K562 (cell line): ENCODE results near the gene RAB11FIP2. TPM values are rescaled to one million over a fixed set of nuclear protein-coding genes. Genes with fewer than 3 reads are reported as not detected.

ENCODE experiments used
- ATAC-seq: fragments of 200-7000 bp; cut with Tn5 transposase; 3 replicates; pipeline ENCODE4 v1.9.1; 2020; ENCODE audit warnings: moderate library complexity
- BruUV-seq: library from RNA; stranded (reverse); fragments of 400-500 nt; replicated peaks from 2 replicates; lab custom pipeline; 2021; lab: Mats Ljungman, UMichigan
- CTCF ChIA-PET: fragments of 300-600 bp; formaldehyde crosslinking; extraction: SDS; loops from one replicate; lab custom pipeline; 2021; ENCODE audit warnings: low intra/inter-chr PET ratio; lab: Yijun Ruan, JAX
- POLR2A ChIA-PET: fragments of 300-600, 350-650 bp; sonication (Branson Sonifier 250); formaldehyde crosslinking; extraction: SDS; loops from one replicate; lab custom pipeline; 2021; ENCODE audit warnings: antibody characterized with exemption, inconsistent platforms; lab: Yijun Ruan, JAX
- DNase-seq, 4 experiments: peaks; one replicate each; pipeline versions ENCODE4 v3.0.0 to v3.0.0-alpha.2; 2011 to 2018; ENCODE audit warnings: low spot score in 3 of 4, mixed read lengths in 3 of 4; ENCODE audit errors: extremely low read depth in 1 of 4
- FAIRE-seq: peaks from 2 replicates; lab custom pipeline; 2011; peaks lifted over from hg19 to GRCh38; lab: Jason Lieb, UNC
- H2AFZ ChIP-seq: 2 replicates; pipeline ENCODE4 v1.6.0; 2011; ENCODE audit warnings: low read depth, low read length, control low read depth, inconsistent platforms
- H3K27ac ChIP-seq: fragments of 200-600 bp; 3 replicates; pipeline ENCODE4 v1.8.0; 2011; ENCODE audit warnings: low read depth, mild to moderate bottlenecking, control low read depth, inconsistent platforms, low read length, moderate library complexity, mixed read lengths; ENCODE audit errors: extremely low read depth
- H3K27me3 ChIP-seq, 2 experiments: fragments of 300-600 bp in 1 of 2; 2 replicates in 1 of 2; 3 replicates in 1 of 2; pipeline versions ENCODE4 v1.6.0 to v1.8.0; 2011; ENCODE audit warnings: inconsistent platforms in 2 of 2, low read length in 2 of 2, mild to moderate bottlenecking in 1 of 2, mixed read lengths in 1 of 2, moderate library complexity in 1 of 2; ENCODE audit not compliant: control insufficient read depth in 2 of 2, insufficient read depth in 2 of 2
- H3K36me3 ChIP-seq: fragments of 300-600 bp; 3 replicates; pipeline ENCODE4 v1.8.0; 2011; ENCODE audit warnings: mild to moderate bottlenecking, low read length, inconsistent platforms; ENCODE audit not compliant: control insufficient read depth, insufficient read depth
- H3K4me1 ChIP-seq, 2 experiments: fragments of 200-600 bp in 1 of 2; replicated peaks in 1 of 2; 2 replicates in 1 of 2; 3 replicates in 1 of 2; pipeline versions ENCODE4 v1.5.1 to v1.8.0; 2011; ENCODE audit warnings: inconsistent platforms in 2 of 2, low read length in 2 of 2, mild to moderate bottlenecking in 1 of 2, mixed read lengths in 1 of 2, moderate library complexity in 1 of 2; ENCODE audit not compliant: control insufficient read depth in 2 of 2, insufficient read depth in 2 of 2
- H3K4me2 ChIP-seq: 2 replicates; pipeline ENCODE4 v1.6.1; 2011; ENCODE audit warnings: low read length, control low read depth, inconsistent platforms, mixed read lengths; ENCODE audit not compliant: insufficient read depth
- H3K4me3 ChIP-seq: fragments of 200-600 bp; sonication (generic), shearing (Covaris generic); 2 replicates; pipeline ENCODE4 v1.5.1; 2016; ENCODE audit warnings: control low read depth, inconsistent platforms
- H3K79me2 ChIP-seq: fragments of 200-600 bp; 3 replicates; pipeline ENCODE4 v1.8.0; 2011; ENCODE audit warnings: low read length, inconsistent platforms; ENCODE audit not compliant: control insufficient read depth, insufficient read depth
- H3K9ac ChIP-seq, 2 experiments: 2 replicates each; pipeline versions ENCODE4 v1.6.0 to v1.6.1; 2011; ENCODE audit warnings: low read depth in 2 of 2, low read length in 2 of 2, control low read depth in 1 of 2, inconsistent platforms in 1 of 2, mild to moderate bottlenecking in 1 of 2, mixed read lengths in 1 of 2; ENCODE audit not compliant: insufficient read depth in 1 of 2
- H3K9me1 ChIP-seq: one replicate; pipeline ENCODE4 v1.6.0; 2011; ENCODE audit warnings: inconsistent platforms, mild to moderate bottlenecking, low read length, moderate library complexity; ENCODE audit not compliant: control insufficient read depth, insufficient read depth
- H3K9me3 ChIP-seq: replicated peaks from 2 replicates; pipeline ENCODE4 v1.5.1; 2011; ENCODE audit warnings: low read depth, low read length, inconsistent platforms; ENCODE audit not compliant: control insufficient read depth, insufficient read depth
- H4K20me1 ChIP-seq: replicated peaks from 2 replicates; pipeline ENCODE4 v1.6.1; 2011; ENCODE audit warnings: low read length, inconsistent platforms, mixed read lengths; ENCODE audit not compliant: control insufficient read depth, insufficient read depth
- E2F1 ChIP-seq: sonication (generic); formaldehyde crosslinking; IDR thresholded peaks from 2 replicates; pipeline ENCODE4 v1.8.1; 2023; ENCODE audit warnings: mild to moderate bottlenecking, missing genetic modification reagents, moderate library complexity
- ELK1 ChIP-seq: sonication (generic); formaldehyde crosslinking; IDR thresholded peaks from 2 replicates; pipeline ENCODE4 v1.8.1; 2022; ENCODE audit warnings: missing genetic modification reagents
- GTF2E2 ChIP-seq: fragments of 200-800 bp; sonication (Bioruptor generic); IDR thresholded peaks from 2 replicates; pipeline ENCODE4 v1.6.1; 2016; ENCODE audit warnings: missing genetic modification characterization, missing compliant biosample characterization
- HMG20A ChIP-seq: fragments of 450-650 bp; formaldehyde crosslinking; conservative IDR thresholded peaks from 2 replicates; pipeline ENCODE4 v1.4.0; 2020; ENCODE audit warnings: mild to moderate bottlenecking, mixed read lengths
- MECOM ChIP-seq: fragments of 250-450 bp; sonication (Bioruptor Pico); IDR thresholded peaks from 2 replicates; pipeline ENCODE4 v1.8.0; 2022; ENCODE audit warnings: inconsistent platforms
- NFE2L1 ChIP-seq: fragments of 450-650 bp; IDR thresholded peaks from 2 replicates; pipeline ENCODE4 v1.6.1; 2016; ENCODE audit warnings: missing genetic modification characterization, low read depth, mild to moderate bottlenecking, missing compliant biosample characterization, moderate library complexity, borderline replicate concordance
- NR2C1 ChIP-seq, 2 experiments: fragments of 450-650 bp; IDR thresholded peaks; 2 replicates each; pipeline ENCODE4 v1.6.1; 2017; ENCODE audit warnings: mild to moderate bottlenecking in 2 of 2, antibody characterized with exemption in 1 of 2, inconsistent platforms in 1 of 2, missing compliant biosample characterization in 1 of 2, missing genetic modification characterization in 1 of 2
- SAP30 ChIP-seq: fragments of 200-600 bp; sonication (generic); IDR thresholded peaks from 2 replicates; pipeline ENCODE4 v1.6.1; 2012; ENCODE audit warnings: borderline replicate concordance, low read depth, mild to moderate bottlenecking, moderate library complexity, low read length, control low read depth, inconsistent platforms; ENCODE audit not compliant: insufficient read depth, poor library complexity, severe bottlenecking
- SRSF3 ChIP-seq: fragments of 200-400 bp; formaldehyde crosslinking; IDR thresholded peaks from 2 replicates; pipeline ENCODE4 v1.6.1; 2016; ENCODE audit warnings: mild to moderate bottlenecking, low read length, moderate library complexity; ENCODE audit not compliant: insufficient read depth
- ZNF780A ChIP-seq: fragments of 250-450 bp; sonication (Bioruptor Pico); IDR thresholded peaks from 2 replicates; pipeline ENCODE4 v1.5.0; 2021; ENCODE audit warnings: mild to moderate bottlenecking
- WGBS: fragments of 100-300 bp; shearing (Covaris generic); methylation state at CpG from one replicate; pipeline ENCODE4 v1.1.6; 2016; ENCODE audit warnings: low coverage, mixed read lengths; ENCODE audit not compliant: insufficient coverage; ENCODE audit errors: missing lambda C conversion rate; 5-methylcytosine and 5-hydroxymethylcytosine counted together
- in situ Hi-C: fragments of 300-500 bp; cut with MboI; formaldehyde crosslinking; loops from 4 replicates; pipeline ENCODE4 v1.15.0; 2018; ENCODE audit warnings: inconsistent platforms, mixed read lengths
- intact Hi-C: fragments of 100-400 bp; cut with micrococcal nuclease; formaldehyde crosslinking; loops from 2 replicates; pipeline ENCODE4 v1.14.2; 2022
- polyA plus RNA-seq, 8 experiments: library from polyadenylated mRNA; depleted of rRNA in 4 of 8; stranded (reverse) in 5 of 8; unstranded in 3 of 8; fragments of >200 nt; fragmentation: Nextera tagmentation in 2 of 8; fragmentation: Illumina TruSeq in 1 of 8; extraction: Ambion mirVana in 2 of 8; extraction: Trizol in 1 of 8; gene quantifications; 2 replicates each; pipeline versions ENCODE4 v1.2.1 to v1.2.3, GENCODE V29; 2011 to 2014; ENCODE audit warnings: inconsistent platforms in 1 of 8, missing spikeins in 1 of 8
- total RNA-seq, 7 experiments: library from RNA; depleted of rRNA in 6 of 7; stranded (reverse); fragments of >200 nt in 6 of 7; fragmentation: Illumina TruSeq in 2 of 7; extraction: Trizol in 2 of 7; gene quantifications; 2 replicates each; pipeline versions ENCODE4 v1.2.1 to v1.2.3, GENCODE V29; 2011 to 2021; ENCODE audit warnings: low replicate concordance in 1 of 7
- TF ChIP-seq, protein P1 (sequence below): fragments of 250-450 bp; sonication (Bioruptor Pico); IDR thresholded peaks from 2 replicates; pipeline ENCODE4 v1.8.0; 2022; ENCODE audit warnings: inconsistent platforms, mild to moderate bottlenecking, moderate library complexity, borderline replicate concordance
- TF ChIP-seq, protein P2 (sequence below), 2 experiments: IDR thresholded peaks in 1 of 2; conservative IDR thresholded peaks in 1 of 2; 2 replicates each; pipeline ENCODE4 v1.6.1; 2016; ENCODE audit warnings: low read depth in 2 of 2, mild to moderate bottlenecking in 1 of 2, missing compliant biosample characterization in 1 of 2, missing genetic modification characterization in 1 of 2, moderate library complexity in 1 of 2

RAB11FIP2 gene
- total and polyA plus RNA-seq, 9 of the 15 experiments (the other 6 are each of a cell fraction or from before 2014, with no cell fraction given), result 3.0 to 10.6 (median 3.9) TPM

DNA sequence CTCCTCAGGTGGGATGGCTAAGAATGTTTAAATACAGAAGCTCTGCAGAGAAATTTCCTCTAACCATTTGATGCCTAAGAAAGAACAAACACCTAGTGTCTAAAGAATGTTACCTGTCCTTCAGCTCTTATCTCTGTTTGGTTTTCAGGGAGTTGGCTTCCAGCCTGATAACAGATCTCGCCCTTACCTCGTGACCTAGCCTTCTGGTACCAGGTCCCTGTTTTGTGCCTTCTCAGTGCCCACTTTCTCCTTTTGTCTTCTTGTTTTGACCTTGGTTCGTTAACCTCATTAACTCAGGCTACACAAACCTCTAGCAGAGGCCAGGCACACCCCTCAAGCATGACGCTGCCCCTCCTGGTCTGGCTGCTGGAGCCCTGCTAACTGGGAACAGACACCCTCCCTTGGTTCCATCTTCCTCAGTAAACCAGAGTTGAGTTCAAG, 16.1 kb upstream of the RAB11FIP2 start:
- no TSS peak for BruUV-seq
- Histone ChIP-seq H3K9me1 (no peaks in the 10 kb centered on the region), H3K4me1 (no peaks in the 10 kb centered on the region; a peak in 1 of 5 replicates), H3K79me2 (no peaks in the 10 kb centered on the region), H3K9me3 (no peaks in the 10 kb centered on the region), H3K4me3 (no peak overlapping the region), H3K9ac (no peak overlapping the region), H3K36me3 (no peaks in the 10 kb centered on the region), H4K20me1 (no peaks in the 10 kb centered on the region), H3K27ac (no peak overlapping the region), H3K4me2 (no peak overlapping the region), H2AFZ (no peak overlapping the region), H3K27me3 (no peaks in the 10 kb centered on the region)
- ChIA-PET CTCF (no interaction called here), POLR2A (no interaction called here)
- in situ Hi-C loops, result no loop called here
- 12% methylated on average over 4 of the region's 4 CpGs for WGBS
- FAIRE-seq (no peak), ATAC-seq (no peak), DNase-seq (no peak)
- intact Hi-C loops, result no loop called here
- TF ChIP-seq SAP30 (no peak), NR2C1 (IDR thresholded peaks at IDR 0.05) (no peak), NR2C1 (tag; IDR thresholded peaks at IDR 0.05) (no peak), E2F1 (no peak), GTF2E2 (tag) (no peak), MECOM (no peak), SRSF3 (no peak), ZNF780A (CRISPR knock-in tag) (no peak), HMG20A (CRISPR knock-in tag) (no peak), NFE2L1 (tag) (no peak), ELK1 (CRISPR knock-in tag) (no peak)
- TF ChIP-seq, protein P1, sequence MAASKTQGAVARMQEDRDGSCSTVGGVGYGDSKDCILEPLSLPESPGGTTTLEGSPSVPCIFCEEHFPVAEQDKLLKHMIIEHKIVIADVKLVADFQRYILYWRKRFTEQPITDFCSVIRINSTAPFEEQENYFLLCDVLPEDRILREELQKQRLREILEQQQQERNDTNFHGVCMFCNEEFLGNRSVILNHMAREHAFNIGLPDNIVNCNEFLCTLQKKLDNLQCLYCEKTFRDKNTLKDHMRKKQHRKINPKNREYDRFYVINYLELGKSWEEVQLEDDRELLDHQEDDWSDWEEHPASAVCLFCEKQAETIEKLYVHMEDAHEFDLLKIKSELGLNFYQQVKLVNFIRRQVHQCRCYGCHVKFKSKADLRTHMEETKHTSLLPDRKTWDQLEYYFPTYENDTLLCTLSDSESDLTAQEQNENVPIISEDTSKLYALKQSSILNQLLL (CRISPR knock-in tag), result no peak
- TF ChIP-seq, protein P2, sequence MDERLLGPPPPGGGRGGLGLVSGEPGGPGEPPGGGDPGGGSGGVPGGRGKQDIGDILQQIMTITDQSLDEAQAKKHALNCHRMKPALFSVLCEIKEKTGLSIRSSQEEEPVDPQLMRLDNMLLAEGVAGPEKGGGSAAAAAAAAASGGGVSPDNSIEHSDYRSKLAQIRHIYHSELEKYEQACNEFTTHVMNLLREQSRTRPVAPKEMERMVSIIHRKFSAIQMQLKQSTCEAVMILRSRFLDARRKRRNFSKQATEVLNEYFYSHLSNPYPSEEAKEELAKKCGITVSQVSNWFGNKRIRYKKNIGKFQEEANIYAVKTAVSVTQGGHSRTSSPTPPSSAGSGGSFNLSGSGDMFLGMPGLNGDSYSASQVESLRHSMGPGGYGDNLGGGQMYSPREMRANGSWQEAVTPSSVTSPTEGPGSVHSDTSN (CRISPR knock-in tag; IDR thresholded peaks at IDR 0.05; ENCODE audit: low read depth), result no peak
- TF ChIP-seq, protein P2 (tag; conservative IDR thresholded peaks at IDR 0.05; ENCODE audit: low read depth), result no peak
